Fibroblast of skin of abdomen (primary cell): Measurements from ENCODE around the gene PRKCE.

Experiments used
- DNase-seq: peaks from one replicate; pipeline ENCODE4 v3.0.0-alpha.2; 2013

PRKCE gene

DNA sequence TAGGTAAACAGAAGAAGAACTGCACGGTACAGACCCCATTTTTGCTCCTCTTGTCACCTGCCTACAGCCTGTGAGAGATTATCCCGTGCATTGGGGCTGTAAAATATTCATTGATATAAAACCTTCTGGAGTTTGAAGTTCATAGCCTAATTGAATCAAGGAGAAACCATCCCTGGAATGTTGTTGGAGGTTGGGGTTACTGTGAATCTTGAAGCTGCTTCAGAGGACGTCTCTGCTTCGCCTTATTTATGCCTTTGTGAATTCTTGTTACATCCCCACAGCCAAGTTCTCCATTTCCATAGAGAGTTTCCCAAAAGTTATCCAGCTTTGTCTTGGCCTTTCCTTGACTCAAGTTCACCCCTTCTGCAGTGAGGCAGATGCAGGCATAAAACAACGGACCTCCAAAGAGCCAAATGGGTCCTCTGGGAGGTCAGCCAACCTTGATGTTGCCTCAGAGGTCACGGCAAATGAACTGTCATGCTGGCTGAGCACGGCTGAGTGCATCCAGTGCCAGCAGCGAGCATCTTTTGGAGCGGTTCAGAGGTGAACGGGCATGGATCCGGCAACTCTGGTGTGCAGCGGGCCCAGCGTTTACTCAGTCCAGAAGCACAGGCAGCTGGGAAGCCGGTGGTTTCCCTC is 317.6 kb downstream of the PRKCE start:
- peak; percentile 79 for DNase-seq

DNA sequence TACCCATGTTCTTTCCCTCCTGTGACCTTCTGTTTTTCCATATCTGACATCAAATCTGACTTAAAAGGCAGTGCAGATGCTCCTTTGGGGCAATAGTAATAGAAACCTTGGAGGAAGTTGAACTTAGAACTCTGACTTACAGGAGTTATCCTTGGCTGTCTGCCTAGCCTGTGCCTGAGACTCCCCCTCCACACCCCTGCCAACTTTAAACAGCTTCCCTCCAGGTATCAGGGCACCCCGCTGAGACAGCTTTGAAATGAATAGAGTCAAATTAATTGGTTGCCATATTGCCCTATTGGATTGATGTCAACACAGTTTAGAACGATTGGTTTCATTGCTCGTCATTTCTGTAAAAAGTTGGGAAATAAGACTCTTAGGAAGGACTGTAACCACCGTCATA is 322.0 kb downstream of the PRKCE start:
- no peak for DNase-seq

DNA sequence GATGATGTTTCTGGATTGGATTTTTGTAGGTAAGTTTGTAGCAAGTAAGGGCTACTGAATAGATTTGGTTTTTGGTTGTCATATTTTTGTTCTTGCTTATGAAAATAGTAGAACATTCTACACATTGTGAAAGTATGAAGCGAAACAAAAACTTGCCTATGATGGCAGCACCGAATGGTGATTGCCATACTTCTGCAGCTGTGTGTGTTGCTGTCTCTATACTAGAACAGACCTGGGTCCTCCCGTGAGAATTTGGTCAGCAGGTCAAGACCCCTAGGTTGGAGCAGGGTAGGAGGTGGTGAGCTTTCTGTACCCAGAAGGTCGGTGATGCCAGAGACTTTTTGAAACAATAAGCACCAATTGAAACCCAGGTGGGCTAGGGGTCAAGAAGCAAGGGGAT is 322.6 kb downstream of the PRKCE start:
- no peak for DNase-seq

DNA sequence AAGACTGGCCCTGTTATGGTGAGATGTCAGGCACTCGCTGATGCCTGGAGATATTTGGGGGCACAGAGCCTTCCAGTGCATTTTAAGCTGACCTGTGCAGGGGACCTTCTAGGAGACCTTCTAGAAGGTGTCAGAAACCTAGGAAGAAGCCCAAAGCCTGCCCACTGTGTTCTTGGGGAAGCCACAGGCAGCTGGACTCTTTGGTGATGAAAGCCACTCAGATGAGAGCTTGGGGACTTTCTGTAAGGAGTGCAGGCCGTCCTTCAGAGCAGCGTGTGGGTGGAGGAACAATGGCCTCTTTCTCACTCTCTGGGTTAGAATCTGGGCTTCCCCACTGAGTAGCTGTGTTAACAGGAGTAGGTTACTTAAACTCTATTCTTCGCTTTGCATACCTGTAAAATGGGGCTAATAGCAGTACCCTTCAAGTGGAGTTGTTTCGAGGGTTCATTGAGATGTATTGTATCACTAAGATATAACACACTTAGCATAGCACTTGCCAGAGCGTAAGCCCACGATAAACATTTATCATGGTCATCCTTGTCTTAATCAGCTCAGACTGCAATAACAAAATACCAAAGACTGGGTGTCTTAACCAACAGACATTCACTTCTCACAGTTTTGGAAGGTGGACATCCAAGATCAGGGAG is 323.4 kb downstream of the PRKCE start:
- no peak for DNase-seq

DNA sequence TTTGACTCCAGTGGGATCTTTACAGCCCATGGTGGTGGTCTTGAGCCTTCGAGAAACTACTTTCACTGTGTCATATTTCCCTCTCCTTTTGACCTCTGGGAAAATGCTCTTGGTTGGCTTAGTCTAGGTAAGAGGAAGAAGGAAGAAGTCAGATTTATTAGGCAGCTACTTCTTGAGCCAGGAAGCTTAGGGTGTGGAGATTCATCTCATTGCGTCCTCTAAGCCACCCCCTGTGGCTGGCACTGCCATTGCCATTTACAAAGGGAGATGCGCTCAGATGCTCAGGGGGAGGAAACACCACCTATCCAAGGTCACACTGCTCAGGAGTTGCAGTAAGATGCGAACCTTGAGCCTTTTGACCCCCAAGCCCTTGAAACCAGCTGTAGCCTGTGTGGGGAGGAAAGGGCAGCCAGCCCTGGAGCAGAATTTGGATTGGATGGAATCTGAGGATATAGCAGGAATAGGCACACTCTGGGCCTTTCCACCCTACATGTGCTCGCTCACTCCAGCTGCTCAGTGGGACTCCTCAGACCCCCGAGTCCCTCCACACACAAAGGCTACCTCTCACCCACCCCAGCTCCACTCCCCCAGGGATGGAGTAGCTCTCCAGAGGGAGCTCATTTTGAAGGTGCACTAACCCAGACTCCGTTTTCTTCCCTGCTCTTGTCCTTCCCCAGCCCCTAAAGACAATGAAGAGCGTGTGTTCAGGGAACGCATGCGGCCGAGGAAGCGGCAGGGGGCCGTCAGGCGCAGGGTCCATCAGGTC is 324.5 kb downstream of the PRKCE start:
- no peak for DNase-seq

DNA sequence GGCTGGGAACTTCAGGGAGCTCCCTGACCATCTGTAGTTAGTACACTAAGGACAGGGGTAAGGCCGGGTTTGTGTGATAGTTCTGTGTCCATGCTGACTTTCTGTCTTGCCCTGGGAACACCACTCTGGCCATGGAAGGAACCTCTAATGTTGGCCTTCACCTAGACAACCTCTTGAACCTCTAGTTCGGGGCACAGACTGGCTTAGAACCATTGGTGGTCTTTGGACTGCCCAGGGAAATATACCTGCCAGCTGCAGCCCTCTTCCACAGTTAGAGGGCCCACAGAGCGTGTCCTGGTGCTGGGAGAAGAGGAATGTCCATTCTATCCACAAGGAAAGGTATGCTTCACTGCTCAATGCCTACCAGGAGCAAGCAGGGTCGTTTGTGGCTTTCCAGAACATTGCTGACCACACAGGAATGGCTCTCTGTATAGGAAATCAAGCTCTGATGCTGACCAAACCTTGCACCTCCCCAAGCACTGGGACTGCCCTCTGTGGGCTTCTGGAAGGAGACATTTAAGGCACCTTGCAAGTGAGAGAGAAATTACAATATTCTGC is 326.9 kb downstream of the PRKCE start:
- DNase-seq = no peak

DNA sequence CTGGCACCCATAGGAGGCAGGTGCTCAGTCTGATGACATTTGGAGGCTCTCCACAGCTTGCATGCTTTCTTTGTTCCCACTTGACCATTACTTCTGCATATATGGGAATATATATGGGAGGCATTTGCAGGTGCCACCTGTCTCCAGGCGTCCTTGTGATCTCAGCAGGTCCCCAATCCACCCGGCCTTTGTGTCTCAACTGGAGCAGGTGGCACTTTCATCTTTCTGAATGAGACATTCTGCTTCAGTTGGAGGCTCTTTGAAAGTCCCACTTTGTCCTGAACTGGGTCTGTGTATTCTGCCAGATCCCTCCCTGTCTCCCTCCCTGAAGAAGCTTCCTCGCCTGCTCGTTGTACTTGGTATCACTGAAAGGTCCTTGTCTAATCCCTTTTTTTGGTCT is 327.6 kb downstream of the PRKCE start:
- no peak for DNase-seq

DNA sequence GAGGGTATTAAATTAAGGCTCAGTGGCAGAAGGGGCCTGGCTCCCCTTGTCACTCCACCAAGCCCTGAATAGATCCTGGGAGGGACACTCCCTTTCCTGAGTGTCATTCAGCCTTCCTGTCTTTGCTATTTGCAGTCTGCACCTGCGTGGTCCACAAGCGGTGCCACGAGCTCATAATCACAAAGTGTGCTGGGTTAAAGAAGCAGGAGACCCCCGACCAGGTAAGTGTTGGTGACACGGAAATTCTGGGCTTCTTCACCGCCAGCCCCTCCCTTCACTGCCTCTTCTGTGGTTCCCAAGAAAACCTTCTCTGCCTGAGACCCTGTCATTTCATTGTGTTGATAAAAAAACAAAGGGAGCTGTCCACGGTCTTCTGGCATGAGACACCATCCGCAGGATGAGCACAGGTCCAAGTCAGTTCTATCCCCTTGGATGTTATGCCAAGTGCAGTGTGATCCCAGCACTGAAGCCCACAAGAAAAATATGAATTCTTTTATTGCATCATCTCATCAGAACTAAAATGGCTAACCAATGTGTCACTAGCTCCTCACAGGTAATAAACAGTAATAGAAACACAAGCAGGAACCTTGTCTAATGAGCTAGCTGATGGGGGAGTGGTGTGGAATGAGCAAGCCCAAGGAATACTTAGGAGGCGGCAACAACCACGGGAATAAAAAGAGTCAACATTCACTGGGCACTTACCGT is 328.8 kb downstream of the PRKCE start:
- DNase-seq = no peak

DNA sequence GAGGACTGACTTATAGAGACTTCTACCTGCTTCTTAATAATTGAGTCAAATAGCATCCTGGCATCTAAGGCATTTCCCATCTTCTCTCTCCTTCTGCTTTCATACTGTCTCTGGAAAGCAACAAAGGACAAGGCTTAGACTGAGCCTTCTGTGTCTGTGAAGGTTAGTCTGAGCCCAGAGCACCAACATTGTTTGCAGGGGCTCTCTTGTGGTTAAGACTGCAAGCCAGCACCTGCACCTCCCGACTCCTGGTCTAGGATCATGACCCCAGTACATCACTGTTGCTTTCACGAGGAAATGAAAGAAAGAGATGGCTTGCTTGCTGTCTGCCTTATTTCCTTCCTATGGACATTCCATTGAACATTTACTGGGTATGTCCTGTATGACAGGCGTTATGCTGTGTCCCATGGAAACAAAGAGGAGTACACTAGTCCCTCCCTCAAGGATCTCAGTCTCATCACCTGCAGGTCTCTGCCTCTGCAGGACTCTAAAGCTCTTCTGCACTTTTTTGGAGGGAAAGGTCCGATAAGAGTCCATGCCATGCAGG is 330.0 kb downstream of the PRKCE start:
- no peak for DNase-seq

DNA sequence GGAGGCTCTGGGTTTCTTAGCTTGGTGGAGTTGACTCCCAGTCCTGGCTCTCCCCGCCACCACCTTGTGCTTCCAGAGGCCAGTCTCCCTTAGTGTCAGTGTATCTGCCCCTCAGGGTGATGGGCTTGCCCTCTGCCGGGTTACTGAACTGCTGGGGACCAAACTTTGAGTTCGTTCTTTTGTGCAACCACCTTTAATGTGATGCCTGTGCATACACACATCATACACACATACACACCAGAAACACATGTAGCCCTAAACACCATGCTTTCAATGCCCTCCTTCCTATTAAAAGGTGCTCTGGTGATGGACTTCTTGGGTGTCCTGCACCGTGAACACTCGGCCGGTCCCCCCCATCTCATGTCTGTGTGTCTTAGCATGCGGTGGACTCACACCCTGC is 330.6 kb downstream of the PRKCE start:
- DNase-seq = no peak

DNA sequence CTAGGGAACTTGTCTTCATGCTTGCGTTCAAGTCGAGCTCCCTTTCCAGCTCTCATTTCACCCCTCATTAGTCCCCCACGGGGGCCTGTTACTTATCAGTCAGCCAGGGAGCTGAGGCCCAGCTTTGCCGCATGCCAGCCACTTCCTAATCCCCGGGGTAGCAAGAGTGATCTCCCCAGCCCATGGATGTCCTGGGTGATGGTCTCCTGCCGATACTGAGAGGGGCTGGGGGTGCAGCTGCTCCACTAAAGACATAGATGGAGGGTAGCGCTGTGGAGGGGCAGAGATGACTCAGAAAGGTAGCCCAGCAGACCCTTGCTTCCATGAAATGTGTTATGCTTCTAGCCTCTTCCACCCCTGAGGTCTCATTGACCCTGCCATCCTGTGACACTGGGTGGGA is 331.7 kb downstream of the PRKCE start:
- DNase-seq = no peak

DNA sequence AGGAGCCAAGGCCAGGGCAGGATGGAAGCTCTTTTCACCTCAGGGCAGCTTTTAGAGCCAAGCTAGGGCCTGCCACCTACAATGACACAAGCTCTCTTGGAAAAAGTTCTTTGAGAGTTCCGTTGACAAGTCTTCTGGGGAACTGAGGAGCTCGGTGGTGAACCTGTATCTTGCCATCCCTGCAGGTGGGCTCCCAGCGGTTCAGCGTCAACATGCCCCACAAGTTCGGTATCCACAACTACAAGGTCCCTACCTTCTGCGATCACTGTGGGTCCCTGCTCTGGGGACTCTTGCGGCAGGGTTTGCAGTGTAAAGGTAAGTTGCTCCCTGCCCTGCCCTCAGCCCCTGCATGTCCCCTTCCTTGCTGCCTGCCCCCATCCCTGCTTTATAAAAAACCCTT is 332.9 kb downstream of the PRKCE start:
- no peak for DNase-seq

DNA sequence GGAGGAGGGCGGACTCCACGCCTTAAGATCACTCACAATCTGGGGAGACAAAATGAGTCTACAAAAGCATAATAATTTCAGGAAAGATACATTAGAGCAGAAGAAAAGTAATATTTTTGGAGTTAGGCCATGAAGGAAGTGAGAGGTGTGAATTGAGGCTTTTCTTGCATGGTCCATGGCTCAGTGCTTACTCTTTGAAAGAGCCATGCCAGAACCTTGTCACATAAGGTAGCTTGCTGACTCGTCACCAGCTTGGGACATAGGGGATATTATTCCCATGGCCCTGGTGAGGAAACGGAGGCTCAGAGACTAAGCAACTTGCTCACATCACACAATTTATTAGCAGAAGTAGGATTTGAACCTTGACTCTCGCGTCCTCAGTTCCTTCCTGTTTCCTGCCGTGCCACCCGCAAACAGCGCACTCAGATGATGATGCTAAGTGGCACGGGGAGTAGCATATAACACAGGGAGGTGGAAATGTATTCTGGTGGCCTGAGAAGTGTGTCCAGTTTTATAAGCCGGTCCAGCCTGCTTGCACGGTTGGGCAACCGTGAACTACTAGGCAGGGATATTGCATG is 333.5 kb downstream of the PRKCE start:
- no peak for DNase-seq

DNA sequence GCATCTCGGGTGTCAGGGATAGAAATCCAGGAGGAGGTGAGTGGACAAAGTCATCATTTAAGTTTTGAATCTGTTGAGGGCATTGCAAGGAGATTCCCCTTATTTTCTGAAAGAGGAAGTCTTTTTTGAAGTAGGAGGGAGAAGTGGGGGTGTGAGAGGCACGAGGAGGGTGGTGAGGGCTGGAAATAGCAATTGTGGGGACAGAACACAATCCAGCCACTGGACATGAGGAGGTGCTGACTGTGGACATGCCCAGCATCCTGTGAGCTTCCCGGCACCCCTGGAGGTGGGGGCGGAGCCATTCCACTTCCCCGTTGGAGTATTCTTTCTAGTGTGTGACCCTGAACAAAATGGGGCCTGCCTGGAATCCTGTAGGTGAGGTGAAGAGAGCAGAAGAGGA is 335.0 kb downstream of the PRKCE start:
- no peak for DNase-seq

DNA sequence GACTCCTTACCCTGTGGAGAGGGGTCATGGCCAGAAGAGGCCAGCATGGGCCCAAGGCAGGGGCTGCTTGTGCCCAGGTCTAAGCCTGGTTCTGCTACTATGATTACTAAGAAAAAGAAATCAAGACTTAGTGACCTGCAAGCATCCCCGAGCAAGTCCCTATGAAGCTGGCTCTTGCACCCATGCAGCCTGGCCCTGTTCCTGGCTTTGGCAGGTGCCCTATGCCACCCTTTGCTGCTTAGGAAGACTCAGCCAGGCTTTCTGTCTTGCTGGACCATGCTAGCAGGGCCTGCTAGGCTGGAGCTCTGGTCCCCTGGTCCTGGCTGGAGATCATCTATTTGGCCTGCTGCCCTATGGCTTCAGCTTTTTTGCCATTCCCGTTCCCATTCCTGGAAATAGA is 336.4 kb downstream of the PRKCE start:
- no peak for DNase-seq

DNA sequence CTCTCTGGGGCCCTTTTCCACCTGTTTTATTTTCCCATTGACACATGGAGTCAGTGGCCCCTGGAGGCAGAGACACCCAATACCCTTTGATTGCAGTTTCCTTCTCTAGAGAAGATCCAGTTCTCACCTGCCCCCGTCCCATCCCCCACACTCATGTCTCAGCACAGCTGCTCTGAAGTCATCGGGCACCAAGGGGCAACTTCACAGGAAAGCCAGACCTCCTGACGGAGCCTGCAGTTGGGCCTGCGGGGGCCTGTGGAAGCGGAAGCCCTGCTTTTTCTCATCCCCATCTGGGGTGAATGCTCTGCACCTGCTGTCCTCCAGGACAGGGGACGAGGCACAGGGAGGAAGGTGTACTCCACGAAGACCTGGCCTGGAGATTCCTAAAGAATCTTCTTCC is 337.4 kb downstream of the PRKCE start:
- no peak for DNase-seq

DNA sequence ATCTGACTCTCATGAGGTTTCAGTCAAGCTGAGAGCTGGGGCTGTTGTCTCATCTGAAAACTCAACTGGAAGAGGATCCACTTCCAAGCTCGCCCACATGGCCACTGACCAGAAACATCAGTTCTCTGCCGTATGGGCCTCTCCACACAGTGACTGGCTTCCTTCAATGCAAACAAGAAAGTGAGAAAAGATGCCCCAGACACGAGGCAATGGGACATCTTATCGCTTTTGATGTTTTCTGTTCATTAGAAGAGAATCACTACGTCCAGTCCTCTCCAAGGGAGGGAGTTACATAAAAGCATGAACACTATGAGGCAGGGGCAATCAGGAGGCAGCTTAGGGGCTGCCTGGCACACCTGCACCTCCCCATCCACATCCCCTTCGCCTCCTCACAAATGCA is 338.7 kb downstream of the PRKCE start:
- no peak for DNase-seq

DNA sequence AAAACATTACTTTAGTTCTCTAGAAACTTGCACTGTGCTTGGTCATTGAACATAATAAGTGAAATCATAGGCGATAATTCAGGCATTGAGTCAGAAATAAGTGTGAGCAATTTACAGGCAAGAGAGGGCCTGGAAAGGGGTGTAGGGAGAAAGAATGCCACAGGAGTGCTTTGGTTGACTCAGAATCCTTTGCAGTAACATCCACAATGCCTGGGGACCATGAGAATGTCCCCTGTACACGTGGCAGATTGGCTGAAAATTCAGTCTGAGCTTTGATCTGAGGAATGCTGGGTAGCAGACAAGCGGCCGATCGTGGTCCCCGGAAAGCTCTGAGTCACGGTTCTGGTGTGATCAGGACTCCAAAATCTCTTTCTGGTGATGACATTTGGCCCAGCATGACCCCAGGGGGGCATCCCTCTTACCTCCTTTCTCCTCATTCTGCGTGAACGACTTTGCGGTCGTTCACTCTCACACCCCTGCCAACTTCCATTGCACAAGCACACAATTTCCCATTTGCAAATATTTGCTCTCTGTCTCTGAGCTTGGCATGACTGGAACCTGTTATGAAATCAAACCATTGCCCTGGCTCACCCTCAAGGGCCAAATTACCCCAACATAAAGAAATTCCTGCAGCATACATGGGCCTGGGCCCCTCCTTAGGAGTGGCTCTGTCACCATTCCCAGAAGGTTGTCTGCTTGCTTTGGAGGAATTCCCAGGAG is 340.7 kb downstream of the PRKCE start:
- peak; percentile 77 for DNase-seq

DNA sequence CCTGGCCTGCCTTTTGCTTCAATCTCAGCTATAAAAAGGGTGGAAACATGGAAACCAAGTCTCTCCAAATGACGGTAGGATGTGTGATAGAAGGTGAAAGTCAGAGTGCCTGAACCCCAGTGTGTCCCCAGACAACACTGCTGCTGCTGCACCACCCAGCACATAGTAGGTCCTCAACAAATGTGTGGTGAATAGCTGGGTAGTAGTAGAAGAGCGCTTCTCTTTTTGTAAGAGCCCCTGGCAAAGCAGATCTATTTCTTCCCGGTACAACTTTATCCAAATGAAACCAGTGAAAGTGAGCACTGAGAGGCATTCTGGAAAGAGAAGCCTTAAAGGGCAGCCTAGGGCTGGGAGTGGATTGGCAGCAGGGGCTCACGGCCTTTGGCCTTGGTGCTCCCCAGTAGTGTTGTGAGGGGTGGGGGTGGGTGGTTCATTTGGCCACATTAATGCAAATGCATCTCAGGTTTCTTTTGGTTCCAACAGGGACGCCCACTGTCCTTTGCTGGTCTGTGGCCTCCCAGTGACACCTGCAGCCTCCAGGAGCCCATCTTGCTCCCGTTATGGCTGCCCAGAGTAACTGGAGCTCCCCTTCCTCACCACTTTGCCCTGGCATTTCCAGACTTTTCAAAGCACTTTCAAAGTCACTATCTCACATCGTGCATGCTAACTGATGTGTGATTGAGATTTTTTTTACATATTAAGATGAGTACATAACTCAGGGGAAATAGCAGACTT is 341.4 kb downstream of the PRKCE start:
- DNase-seq = no peak

DNA sequence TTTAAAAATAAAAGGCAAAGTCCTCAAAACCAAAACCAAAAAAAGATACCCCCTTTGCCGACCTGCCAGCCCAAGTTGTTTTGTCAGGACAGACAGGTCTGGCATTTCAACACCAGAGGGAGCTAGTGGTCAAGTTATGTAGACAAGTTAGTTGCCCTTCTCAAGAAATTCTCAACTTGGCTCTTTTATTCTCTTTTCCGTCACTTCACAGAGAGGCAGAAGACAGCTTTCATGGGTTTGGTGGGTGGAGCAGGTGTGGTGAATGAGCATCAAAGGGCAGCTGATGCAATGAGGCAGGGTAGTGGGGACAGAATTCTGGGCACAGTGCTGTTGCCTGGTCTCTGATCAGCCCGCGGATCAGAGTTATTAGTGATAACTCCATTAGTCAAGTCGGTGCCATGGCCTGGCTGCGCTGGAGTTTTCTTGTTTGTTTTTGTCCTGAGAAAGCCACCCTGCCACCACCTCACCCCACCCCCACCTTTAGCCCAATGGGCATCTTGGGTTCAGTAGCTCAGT is 342.1 kb downstream of the PRKCE start:
- DNase-seq = peak; percentile 72

DNA sequence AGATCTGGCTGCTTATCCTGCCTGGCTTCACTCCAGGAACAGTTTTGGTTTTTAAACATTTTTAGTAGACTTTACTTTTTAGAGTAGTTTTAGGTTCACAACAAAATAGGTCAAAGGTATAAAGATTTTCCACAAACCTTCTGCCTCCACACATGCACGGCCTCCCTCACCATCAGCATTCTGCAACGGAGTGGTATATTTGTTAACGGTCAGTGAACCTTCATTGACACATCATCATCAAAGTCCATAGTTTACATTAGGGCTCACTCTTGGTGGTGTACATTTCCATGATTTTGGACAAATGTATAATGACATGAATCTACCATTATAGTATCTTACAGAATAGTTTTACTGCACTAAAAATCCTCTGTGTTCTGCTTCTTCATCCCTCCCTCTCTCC is 342.6 kb downstream of the PRKCE start:
- DNase-seq = no peak
